ENCODE data around the gene COL6A2.
"Not testable (repeated sequence)": the region's sequence is repeated elsewhere in the genome, so short reads cannot be mapped to it uniquely, and the experiment has no call there.

Gene COL6A2

GRCh38 chr21:46124926-46125845 lies 27.3 kb downstream of the COL6A2 start:
- DNase-seq (ENCODE audit: low read depth in 2 of 2), result no peak

- DNase-seq (ENCODE audit: low read depth in 2 of 2), result no peak
These were observed 28.0 kb downstream of the COL6A2 start for GRCh38 chr21:46125846-46126301.

- DNase-seq (ENCODE audit: low read depth in 2 of 2), result no peak
These were observed 28.7 kb downstream of the COL6A2 start for GRCh38 chr21:46126309-46127238.

- DNase-seq (ENCODE audit: low read depth in 2 of 2), result no peak
These were observed 29.6 kb downstream of the COL6A2 start for GRCh38 chr21:46127239-46128105.

GRCh38 chr21:46128106-46128932 lies 30.4 kb downstream of the COL6A2 start:
- DNase-seq (ENCODE audit: low read depth in 2 of 2), result no peak

- no peak for DNase-seq (ENCODE audit: low read depth in 2 of 2)
These were observed 31.1 kb downstream of the COL6A2 start for GRCh38 chr21:46128933-46129571.

GRCh38 chr21:46129846-46130651 lies 32.1 kb downstream of the COL6A2 start:
- DNase-seq (ENCODE audit: low read depth in 2 of 2), result no peak

- DNase-seq (ENCODE audit: low read depth in 2 of 2), result no peak
These were observed 33.1 kb downstream of the COL6A2 start for GRCh38 chr21:46130831-46131587.

GRCh38 chr21:46131588-46131837 lies 33.6 kb downstream of the COL6A2 start:
- DNase-seq (ENCODE audit: low read depth in 2 of 2), result no peak

- no peak for DNase-seq (ENCODE audit: low read depth in 2 of 2)
These were observed 34.1 kb downstream of the COL6A2 start for GRCh38 chr21:46131838-46132651.

GRCh38 chr21:46135782-46136395 lies 38.0 kb downstream of the COL6A2 start:
- DNase-seq (ENCODE audit: low read depth in 2 of 2), result no peak

- DNase-seq (ENCODE audit: low read depth in 2 of 2), result no peak
These were observed 38.9 kb downstream of the COL6A2 start for GRCh38 chr21:46136739-46137349.

- no peak for DNase-seq (ENCODE audit: low read depth in 2 of 2)
These were observed 40.0 kb downstream of the COL6A2 start for GRCh38 chr21:46137908-46138307.

GRCh38 chr21:46138383-46138970 lies 40.6 kb downstream of the COL6A2 start:
- DNase-seq (ENCODE audit: low read depth in 2 of 2), result no peak

- no peak for DNase-seq (ENCODE audit: low read depth in 2 of 2)
These were observed 41.8 kb downstream of the COL6A2 start for GRCh38 chr21:46139686-46140085.

GRCh38 chr21:46140352-46141003 lies 42.6 kb downstream of the COL6A2 start:
- not testable (repeated sequence) for DNase-seq (ENCODE audit: low read depth in 2 of 2)
